Fibroblast of peridontal ligament (primary cell): ENCODE measurements around the gene GSAP.
"Not testable (repeated sequence)": the region's sequence is repeated elsewhere in the genome, so short reads cannot be mapped to it uniquely, and the experiment has no call there.

Experiments used
- DNase-seq: peaks from one replicate; pipeline ENCODE4 v3.0.0-alpha.2; 2010; ENCODE audit errors: extremely low read depth

Gene GSAP, protein sequence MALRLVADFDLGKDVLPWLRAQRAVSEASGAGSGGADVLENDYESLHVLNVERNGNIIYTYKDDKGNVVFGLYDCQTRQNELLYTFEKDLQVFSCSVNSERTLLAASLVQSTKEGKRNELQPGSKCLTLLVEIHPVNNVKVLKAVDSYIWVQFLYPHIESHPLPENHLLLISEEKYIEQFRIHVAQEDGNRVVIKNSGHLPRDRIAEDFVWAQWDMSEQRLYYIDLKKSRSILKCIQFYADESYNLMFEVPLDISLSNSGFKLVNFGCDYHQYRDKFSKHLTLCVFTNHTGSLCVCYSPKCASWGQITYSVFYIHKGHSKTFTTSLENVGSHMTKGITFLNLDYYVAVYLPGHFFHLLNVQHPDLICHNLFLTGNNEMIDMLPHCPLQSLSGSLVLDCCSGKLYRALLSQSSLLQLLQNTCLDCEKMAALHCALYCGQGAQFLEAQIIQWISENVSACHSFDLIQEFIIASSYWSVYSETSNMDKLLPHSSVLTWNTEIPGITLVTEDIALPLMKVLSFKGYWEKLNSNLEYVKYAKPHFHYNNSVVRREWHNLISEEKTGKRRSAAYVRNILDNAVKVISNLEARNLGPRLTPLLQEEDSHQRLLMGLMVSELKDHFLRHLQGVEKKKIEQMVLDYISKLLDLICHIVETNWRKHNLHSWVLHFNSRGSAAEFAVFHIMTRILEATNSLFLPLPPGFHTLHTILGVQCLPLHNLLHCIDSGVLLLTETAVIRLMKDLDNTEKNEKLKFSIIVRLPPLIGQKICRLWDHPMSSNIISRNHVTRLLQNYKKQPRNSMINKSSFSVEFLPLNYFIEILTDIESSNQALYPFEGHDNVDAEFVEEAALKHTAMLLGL

DNA sequence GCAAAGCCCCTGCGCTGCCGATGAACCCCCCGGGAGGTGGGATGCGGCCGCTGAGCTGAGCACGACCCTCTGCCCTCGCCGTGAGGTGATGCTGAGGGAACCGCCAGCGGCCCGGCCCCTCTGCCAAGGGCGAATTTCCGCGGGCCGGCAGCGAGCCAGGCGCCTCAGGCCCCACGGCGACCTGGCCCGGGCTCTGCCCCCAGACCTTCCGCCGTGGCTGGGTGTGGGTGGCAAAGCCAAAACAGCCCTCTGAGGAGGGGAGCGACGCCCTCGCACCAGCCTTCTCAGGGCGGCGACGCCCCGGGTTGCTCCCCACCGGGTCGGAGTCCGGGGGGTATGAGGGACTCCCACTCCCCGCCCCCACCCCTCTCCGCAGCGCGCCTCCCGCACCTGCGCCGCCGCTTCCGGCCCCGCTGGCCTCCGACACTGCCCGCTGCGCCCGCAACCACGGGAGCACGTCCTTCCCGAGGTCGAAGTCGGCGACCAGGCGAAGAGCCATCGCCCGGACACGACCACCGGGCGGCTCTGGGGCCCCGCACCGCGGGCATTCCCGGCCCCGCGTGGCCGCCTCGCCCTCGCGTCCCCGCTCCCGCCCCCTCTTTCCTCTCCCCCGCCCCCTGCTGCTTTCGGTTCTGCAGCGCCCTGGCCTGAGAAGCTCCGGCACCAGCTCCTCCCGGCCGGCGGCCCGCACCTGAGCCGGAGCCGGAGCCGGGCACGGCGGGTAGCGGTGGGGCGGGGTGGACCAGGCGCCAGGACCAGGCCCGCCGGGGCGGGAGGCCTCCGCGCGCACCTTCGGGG is at the start of gene GSAP:
GSAP (minus strand) TSS at position 527 of the 798 bp plus-strand sequence; CDS start at position 499, 28 bp downstream.
- DNase-seq: no peak

DNA sequence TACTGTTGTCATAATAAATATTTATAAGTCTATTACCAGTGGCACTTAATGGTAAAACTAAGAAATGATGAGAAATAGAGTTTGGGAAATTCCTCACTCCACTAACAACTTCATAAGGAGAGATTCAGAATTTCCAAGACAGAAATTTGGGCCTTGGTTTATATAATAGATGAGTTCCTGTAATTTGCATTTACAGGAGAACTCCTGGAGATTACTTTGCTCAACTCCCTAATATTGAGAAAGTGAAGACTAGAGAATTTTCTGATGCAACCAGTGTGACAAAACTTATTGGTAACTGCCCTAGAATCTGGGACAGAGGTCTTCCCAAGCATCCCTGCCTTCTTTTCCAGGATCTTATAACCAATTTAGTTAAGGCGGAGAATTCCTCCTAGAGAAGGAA is 49.1 kb upstream of the GSAP start:
- no peak for DNase-seq

DNA sequence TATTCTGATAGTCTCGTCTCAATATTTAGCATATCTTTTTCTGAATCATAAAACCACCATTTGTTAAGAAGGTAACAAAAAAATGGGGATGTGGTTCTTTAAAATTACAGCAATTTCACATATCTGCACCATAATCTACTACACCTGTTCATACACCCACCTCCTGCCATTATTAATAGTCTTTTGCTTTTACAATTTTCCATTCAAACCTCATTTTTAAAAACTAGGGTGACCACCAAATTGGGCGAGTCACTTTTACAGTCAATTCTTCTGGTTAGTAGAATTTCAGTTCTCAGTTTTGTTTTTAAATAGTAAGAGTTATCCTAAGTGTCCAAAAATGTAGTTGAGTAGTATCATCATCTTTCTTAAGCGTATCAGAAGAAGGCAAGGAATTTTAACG is 48.4 kb upstream of the GSAP start:
- no peak for DNase-seq

DNA sequence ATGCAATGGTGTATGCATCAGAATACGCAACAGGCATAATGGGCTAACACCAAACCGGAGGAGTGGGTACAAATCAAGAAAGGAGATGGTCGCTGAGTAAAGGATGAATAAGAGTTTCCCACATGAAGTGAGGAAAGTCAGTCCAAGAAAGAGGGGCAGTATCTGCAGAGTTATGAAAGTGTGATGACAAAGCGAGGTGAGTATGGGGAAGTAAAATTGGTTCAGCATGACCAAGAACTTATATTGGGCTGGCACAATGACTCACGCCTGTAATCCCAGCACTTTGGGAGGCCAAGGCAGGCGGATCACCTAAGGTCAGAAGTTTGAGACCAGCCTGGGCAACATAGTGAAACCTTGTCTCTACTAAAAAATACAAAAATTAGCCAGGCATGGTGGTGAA is 47.5 kb upstream of the GSAP start:
- DNase-seq: peak; percentile 77

DNA sequence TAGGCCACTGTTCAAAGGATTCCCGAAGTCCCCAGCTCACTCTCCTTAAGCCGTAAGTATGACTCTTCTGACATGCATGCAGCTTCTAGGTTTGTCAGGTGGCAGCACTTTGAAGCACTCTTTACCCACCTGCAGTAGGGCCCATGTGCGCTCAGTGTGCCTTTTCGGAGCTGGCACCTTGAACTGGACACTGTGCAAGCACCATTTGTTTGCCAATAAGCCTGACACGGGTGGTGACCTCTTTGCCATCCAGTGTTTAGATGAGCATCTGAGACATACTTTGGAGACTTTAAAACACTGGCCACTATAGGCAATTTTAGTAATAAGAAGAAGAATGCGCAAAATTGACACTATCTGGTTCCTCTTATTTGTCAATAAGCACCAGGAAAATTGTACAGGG is 45.7 kb upstream of the GSAP start:
- no peak for DNase-seq

DNA sequence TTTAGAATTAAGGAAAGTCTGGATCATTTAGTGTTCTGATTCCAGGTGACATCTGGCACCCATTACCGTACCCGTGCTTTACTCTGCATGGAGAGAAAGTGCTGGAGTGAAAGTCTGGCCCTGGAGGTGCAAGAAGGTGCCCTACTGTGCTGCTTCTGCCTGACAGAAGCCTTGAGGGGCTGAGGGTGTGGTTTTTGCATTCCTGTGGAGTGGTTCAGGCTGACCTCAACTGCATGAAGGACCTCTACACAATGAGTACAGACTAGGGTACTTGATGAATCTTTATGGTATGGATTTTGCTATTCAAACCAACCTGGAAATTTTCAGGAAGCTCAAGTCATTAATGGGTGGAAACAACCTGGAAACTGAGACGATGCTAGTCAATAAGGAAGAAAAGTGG is 45.1 kb upstream of the GSAP start:
- no peak for DNase-seq

DNA sequence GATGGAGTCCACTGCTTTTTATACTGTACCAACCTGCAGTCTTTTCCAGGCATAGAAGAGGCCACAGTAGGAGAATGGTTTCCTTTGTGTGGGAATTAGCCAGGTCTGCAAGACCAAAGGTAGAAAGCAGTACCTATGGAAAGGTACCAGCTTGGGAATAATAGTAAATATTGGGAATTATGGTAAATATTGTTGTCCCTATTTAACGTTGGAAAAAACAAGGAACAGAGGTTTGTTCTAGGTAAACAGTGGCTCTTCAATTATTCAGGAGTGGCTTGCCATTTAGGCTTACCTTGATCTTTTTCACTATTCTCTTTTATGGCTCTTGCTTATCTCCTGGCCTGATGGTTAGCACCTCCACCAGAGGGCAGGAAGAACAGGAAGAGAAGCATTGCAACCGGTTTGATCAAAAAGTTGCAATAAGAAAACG is 43.9 kb upstream of the GSAP start:
- no peak for DNase-seq

DNA sequence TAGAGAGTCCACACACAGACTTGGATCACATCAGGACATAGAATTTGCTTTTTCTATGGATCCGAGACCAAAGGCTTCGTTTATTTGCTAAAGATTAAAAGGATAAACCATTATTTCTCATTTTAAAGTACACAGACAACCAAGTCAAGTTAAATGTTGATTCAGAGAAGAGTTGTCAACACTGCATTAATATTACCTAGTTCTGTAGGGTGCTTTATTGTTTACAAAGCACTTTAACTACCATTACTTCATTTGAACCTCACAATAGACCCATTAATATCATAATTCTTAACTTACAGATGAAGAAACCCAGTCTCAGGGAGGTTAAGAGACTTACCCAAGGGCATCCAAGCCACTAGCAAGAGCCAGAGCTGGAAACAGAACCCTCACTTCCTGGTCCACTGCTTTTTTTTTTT is 43.2 kb upstream of the GSAP start:
- DNase-seq: no peak

DNA sequence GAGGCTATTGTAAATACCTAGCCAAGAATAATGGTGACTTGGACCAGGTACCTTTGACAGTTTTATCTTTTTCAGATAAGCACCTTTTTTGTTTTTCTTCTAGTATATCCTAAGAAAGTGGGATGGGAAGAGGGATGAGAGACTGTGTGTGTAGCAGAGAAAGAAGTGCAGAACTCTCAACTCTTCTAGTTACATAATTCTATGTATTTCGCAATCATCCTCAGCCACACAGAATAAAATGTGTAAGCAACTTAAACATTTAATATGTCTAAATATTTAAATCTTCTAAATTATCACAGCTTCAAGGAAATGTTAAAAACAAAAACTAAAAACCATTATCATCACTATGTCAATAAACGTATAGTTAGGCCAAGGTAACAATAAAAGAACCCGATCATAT is 42.6 kb upstream of the GSAP start:
- DNase-seq: peak; percentile 47

DNA sequence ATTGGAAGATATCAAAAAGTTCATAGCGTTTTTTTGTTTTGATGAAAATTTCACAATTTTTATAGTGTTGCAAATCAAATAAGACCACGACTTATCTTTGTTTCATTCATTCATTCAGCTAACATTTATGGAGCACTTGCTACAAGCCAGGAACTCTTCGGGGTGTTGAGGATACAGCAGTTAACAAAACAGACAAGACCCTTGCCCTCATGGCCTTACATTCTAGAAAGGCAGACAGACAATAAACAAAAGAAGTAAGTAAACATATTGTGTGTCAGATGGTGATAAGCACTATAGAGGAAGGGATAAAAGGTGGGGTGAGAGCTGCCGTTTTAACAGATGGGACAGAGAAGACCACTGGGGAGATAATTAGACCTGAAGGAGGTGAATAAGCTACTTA is 41.6 kb upstream of the GSAP start:
- DNase-seq: no peak

DNA sequence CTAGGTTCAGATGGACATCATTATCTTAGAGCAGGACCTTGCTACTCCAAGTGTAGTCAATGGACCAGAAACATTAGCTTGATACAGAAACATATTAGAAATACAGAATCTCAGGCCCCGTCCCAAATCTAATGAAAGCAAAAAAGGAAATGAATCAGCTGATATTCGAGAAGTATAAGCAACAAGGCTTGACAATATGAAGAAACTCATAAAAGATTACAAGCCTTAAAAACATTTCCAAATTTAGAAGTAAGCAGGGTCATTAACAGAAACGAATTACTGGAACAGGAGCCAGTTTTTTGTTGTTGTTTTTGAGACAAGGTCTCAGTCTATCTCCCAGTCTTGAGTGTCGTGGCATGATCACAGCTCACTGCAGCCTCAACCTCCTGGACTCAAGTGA is 40.5 kb upstream of the GSAP start:
- no peak for DNase-seq

DNA sequence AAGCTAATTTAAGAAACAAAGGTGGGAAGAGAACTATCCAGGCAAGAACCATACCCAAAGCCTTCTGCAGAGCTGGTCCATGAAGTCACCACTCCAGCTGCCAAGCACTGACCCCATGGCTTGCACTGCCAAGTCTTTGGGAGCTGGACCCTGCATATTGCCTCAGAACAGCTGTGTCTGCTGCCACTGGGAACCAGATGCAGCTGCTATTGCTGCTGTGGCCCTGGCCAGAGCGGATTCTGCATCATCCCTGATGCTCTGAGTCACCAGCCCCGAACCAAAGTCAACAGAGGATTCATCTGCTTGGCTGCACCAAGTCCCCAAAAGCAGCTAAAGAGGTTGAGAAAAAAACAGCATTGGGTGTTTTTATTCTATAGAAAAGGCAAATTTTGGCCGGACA is 39.2 kb upstream of the GSAP start:
- peak; percentile 95 for DNase-seq

DNA sequence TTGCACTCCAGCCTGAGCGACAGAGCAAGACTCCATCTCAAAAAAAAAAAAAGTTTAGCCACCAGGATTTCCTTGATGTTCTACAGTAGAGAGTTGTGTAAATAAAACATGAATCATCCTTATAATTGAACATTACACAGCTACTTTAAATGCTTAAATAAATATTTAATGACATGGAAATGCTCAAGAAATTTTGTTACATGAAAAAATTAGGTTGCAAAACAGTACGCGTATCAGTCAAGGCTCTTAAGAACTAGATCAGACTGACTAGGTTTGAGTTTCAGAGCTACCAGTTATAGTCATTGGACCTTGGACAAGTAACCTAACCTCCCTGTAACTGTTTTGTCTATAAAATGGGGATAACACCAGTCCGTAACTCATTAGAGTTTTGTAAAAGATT is 38.7 kb upstream of the GSAP start:
- DNase-seq: no peak

DNA sequence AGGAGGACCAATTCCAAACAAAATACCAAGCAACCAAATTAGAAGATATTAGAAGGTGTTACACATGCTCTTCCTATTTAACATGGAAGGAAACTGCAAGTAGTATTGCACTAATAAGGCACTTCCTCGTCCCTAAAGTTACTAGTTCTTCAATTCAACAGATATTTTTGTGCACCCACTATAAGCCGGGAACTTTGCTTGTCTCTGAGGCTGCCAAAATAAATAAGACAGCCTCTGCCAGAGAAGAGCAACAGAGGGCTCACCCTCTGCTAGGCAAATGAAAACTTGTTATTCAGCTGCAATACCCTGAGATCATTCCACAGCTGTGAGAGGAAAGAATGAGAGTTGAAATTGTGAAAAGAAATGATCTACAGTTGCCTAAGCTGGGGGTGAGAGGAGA is 37.4 kb upstream of the GSAP start:
- DNase-seq: peak; percentile 72

DNA sequence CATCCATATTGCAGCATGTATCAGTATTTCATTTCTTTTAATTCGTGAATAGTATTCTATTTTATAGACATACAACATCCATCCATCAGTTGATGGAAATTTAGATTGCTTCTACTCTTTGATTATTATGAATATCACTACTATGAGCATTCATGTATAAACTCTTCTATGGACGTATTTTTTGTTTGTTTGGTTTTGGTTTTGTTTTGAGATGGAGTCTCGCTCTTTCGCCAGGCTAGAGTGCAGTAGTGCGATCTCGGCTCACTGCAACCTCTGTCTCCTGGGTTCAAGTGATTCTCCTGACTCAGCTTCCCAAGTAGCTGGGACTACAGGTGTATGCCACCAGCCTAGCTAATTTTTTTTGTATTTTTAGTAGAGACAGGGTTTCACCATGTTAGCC is 35.8 kb upstream of the GSAP start:
- not testable (repeated sequence) for DNase-seq

DNA sequence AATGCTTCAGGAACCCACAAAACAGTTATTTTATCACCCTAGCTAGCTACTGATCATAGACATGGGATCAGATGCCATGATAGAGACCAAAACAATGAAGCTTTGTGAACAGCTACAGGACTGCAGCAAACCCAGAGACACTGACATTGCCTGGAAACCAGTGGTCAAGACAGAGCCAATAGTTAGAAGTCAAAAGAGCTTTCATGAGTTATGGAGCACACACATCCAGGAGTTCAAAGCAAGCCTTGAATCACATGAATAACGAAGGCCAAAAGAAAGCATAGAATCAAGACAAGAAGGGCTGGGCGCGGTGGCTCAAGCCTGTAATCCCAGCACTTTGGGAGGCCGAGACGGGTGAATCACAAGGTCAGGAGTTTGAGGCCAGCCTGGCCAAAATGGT is 34.5 kb upstream of the GSAP start:
- no peak for DNase-seq

DNA sequence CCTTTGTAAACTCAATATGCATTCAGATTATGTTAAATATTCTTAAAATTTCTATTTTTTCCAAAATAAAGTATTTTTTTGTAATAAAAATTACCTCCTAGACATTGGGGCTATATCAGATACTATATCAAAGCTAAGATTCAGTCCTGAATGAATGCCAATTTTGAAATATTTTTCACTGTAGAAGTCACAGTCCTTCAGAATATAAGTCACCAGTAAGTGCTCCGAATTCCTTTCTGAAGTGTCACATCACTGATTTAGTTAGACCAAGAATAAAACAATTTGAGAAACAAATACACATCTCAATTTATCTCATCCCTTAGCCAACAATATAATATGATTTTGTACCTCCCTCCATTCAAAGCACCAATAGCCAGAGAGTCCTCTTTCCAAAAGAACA is 33.9 kb upstream of the GSAP start:
- DNase-seq: no peak

DNA sequence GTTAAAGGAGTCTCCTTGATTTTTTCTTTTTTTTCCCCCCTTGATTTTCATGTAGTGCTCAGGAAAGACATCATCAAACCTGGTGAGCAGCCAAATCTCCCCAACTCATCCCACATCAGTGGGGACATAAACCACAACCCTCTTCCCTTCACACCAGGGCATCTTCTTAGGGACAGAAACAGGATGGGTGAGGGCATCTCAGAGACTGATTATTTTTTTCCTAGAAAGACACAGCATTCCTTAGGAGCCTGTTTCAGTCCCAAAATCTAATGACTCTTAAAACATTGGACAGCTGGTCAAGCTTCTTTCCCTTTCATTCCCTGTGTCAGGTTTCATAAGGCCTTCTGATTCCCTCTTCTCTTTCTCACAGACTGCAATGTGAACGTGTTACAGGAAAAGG is 31.5 kb upstream of the GSAP start:
- DNase-seq: no peak

DNA sequence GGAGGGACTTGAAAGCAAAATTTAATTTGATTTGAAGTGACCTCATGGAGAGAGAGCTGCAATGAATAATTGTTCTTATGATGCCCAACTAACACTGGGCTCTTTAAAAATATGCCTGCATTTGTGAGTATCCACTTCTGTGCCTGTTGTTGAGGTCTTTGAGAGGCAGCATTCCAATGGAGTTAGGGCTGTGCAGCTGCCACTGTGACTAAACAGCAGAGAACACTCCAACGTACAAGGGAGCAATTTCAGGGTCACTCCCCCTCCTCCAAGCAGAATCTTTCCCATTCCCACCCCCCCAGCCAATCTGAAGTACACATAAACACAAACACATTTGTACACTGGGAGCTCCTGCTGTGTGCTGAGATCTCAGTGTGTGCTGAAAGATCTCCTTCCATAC is 28.0 kb upstream of the GSAP start:
- DNase-seq: no peak

DNA sequence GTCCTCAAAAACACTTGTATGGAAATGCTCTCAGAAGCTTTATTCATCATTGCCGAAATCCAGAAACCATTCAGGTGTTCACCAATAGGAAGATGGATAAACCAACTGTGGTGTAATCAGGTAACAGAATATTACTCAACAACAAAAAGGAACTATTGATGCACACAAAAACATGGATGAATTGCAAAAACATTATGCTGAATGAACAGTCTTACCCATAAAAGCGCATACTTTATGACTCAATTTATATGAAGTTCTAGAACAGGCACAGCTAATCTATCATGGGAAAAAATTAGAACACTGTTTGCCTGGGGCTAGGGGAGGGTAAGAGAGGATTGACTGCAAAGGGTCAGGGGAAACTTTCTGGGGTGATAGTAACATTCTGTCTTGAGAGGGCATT is 26.9 kb upstream of the GSAP start:
- no peak for DNase-seq

DNA sequence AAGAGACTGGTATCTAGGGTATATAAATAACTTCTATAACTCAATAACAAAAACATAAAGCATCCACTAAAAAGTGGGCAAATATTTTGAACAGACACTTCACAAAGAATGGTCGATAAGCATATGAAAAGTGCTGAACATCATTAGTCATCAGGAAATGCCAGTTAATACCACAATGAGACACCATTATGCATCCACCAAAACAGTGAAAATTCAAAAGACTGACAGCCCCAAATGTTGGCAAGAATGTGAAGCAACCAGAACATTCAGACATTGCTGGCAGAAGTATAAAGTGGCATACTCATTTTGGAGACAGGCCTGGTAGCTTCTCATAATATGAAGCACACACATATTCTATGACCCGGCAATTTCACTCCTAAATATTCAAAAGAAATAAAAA is 26.5 kb upstream of the GSAP start:
- DNase-seq: no peak

DNA sequence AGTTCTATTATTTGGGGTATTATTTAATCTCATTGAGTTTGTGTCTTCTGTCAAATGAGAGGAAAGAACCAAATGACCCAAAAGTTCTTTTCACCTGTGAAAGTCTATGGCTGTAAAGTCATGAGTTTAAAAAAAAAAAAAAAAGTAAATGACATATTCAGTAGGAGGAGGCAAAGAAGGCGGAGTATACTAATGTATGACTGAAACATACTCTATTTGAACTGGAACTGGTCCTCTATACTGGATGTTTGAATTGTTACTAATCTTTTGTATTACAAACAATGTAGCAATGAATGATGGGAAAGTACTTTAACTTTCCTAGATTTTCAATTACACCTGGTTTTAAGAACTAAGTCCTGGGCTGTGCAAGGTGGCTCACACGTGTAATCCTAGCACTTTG is 24.9 kb upstream of the GSAP start:
- DNase-seq: no peak
